GM12873 (cell line): ENCODE results near the gene ELAVL1.

ENCODE experiments used
- TF ChIP-seq, protein P1 (sequence below): IDR thresholded peaks from 2 replicates; pipeline ENCODE4 v1.5.1; 2012; ENCODE audit warnings: low read depth, mild to moderate bottlenecking, moderate library complexity, low read length, control low read depth; ENCODE audit not compliant: insufficient read depth; ENCODE audit errors: missing control alignments

Gene ELAVL1

DNA sequence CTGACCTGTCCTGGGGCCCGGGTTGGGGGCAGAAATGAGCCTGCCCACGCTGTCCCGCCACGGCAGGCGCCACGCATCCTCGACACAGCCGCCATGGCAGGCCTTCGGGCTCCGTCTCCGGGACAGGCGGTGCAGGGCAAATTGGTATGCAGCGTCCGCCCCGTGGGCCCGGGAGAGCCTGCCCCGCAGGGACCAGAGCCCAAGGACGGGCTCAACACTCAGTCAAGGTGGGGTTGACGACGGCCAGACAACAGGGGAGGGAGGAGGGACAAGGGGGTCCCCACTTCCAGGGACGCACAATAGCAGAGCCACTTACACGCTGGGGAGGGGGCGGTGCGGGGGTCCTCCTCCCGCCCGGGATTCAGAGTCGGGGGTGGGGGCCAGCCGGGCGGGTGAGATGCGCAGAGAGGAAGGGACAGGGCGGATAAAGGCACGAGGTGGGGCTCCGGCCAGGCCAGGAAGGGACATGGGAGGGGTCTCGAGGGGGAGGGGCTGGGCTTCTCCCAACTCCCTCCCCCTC, 80.7 kb downstream of the ELAVL1 start:
- TF ChIP-seq, protein P1, sequence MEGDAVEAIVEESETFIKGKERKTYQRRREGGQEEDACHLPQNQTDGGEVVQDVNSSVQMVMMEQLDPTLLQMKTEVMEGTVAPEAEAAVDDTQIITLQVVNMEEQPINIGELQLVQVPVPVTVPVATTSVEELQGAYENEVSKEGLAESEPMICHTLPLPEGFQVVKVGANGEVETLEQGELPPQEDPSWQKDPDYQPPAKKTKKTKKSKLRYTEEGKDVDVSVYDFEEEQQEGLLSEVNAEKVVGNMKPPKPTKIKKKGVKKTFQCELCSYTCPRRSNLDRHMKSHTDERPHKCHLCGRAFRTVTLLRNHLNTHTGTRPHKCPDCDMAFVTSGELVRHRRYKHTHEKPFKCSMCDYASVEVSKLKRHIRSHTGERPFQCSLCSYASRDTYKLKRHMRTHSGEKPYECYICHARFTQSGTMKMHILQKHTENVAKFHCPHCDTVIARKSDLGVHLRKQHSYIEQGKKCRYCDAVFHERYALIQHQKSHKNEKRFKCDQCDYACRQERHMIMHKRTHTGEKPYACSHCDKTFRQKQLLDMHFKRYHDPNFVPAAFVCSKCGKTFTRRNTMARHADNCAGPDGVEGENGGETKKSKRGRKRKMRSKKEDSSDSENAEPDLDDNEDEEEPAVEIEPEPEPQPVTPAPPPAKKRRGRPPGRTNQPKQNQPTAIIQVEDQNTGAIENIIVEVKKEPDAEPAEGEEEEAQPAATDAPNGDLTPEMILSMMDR = no peak

DNA sequence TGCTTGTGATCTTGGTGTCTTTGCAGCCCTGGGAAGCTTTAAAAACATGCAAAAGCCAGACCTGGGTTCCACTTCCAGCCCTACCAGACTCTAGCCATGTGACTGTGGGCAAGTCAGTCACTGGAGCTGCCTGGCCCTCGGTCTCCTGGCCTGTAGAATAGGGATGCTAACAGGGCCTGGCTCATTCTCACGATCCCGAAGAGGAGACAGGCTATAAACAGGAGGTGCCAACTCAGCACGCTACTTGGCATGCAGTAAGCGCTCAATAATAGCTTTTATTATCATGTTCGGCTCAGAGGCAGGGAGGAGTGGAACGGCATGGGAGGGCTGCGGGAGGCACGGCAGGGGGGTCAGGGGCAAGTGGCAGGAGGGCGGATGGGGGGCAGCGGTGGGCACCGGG, 81.2 kb downstream of the ELAVL1 start:
- TF ChIP-seq, protein P1 = no peak

DNA sequence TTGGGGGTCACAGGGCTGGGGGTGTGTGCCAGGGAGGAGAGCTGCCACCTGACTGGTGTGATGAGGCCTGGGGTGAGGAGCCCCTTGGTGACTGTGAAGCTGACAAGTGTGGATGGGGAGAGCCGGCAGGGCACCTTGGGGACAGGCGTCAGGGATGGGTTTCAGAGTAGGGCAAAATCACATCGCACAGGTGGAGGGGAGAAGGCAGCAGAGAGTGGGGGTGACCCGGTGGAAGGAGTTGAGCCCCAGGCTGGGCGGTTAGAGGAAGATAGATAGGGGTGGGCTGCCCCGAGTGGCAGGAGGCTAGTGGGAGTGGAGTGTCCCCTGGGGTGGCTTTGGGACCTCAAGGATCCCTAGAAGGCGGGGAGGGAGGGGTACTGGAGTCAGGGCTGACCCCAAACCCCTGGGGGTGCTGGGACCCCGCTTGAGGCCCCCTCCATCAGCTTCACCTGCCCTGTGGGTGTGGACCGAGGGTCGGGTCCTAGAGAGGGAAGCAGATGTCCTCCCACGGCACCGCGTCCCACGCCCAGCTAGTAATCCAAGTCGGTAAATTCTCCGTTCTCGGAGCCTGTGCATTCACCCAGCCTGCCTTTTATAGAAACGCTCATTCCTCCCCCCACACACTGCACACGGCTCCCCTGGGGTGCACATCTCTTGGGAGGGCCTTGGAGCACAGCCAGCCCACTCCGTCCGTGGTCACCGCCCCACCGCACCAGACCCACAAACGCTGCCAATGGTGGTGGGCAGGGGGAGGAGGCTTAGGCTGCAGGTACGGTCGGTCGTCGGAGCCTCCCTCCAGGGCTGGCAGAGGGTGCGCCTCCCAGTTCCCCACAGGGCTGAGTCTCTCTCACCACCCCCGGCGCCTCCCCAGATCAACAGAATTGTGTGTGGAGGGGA, 81.9 kb downstream of the ELAVL1 start:
- TF ChIP-seq, protein P1 = no peak

DNA sequence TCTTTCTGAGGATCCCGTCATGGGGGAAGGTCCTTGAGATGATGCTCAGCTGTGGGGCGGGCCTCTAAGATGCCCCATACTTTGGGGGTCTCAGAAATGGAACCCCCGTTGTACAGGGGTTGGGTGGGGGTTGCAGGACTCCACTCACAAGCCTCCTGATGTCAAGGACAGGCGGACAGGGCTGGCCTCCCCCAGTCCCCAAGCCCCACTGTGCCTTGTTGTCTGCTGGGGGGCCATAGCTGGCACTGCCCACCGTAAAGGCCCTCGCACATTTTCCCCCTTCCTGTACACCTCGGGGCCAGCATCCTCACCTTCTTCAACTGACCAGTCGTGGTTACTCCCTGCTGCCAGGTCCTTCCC, 82.6 kb downstream of the ELAVL1 start:
- TF ChIP-seq, protein P1 = no peak

DNA sequence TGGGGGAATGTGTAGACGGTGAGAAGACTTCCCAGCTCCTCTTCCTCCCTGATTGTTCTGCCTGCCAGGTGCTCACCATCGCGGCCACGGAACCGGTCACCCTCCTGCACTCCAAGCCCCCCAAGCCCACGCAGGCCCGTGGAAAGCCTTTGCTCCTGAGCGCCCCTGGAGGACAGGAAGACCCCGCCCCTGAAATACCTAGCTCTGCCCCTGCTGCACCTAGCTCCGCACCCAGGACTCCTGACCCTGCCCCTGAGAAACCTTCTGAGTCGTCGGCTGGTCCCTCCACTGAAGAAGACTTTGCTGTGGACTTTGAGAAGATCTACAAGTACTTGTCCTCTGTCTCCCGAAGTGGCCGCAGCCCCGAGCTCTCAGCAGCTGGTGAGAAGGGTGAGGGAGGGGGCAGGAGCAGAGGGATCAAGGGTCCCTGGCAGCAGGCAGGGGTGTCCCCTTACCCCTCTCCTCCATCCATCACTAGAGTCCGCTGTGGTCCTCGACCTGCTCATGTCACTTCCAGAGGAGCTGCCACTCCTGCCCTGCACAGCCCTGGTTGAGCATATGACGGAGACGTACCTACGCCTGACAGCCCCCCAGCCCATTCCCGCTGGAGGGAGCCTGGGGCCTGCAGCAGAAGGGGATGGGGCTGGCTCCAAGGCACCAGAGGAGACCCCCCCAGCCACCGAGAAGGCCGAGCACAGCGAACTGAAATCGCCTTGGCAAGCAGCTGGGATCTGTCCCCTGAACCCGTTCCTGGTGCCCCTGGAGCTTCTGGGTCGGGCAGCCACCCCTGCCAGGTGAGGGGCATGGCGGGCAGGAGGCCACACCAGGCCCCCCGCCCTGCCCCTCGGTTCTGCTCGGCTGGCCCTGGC, 83.2 kb downstream of the ELAVL1 start:
- TF ChIP-seq, protein P1 = no peak

DNA sequence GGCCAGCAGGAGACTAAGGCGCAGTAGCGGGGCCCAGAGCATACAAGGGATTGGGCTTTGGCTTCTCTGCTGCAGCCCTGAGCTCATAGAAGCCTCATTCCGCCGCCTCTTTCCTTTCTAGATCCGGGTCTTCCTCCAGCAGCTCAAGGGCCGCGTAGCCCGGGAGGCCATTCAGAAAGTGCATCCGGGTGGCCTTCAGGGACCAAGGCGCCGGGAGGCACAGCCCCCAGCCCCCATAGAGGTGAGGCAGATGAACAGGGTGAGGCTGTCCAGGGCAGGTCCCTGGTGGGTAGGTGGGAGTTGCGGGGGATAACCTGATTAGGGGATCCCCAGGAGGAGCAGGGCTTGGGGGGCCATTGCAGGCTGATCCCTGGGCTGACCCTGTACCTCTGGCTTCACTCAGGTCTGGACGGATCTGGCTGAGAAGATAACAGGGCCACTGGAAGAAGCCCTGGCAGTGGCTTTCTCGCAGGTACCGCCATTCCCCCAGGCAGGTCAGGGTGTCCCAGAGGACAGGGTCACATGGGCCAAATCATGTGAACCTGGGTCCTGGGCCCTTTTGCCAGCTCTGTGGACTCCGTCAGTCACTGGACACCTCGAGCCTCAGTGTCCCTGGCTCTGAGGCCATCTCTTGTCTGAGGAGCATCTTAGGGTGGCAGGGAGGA, 84.0 kb downstream of the ELAVL1 start:
- TF ChIP-seq, protein P1 = no peak
